Thyroid gland (tissue), 4 donors: ENCODE data around the gene CARS1.

Experiments used
- POLR2A ChIP-seq, 2 donors: fragments of 450-650 bp; IDR thresholded peaks; one replicate each; pipeline ENCODE4 v1.6.1; 2017; ENCODE audit warnings: antibody characterized with exemption in 2 of 2, mild to moderate bottlenecking in 2 of 2, moderate library complexity in 1 of 2
- TF ChIP-seq, protein P1 (sequence below), 6 experiments: fragments of 200-600 bp in 3 of 6; fragments of 450-650 bp in 3 of 6; sonication (generic) in 3 of 6; IDR thresholded peaks; one replicate each; pipeline ENCODE4 v1.5.1; 2016 to 2019; ENCODE audit warnings: antibody characterized with exemption in 6 of 6, mild to moderate bottlenecking in 2 of 6, inconsistent platforms in 1 of 6, moderate library complexity in 1 of 6

DNA sequence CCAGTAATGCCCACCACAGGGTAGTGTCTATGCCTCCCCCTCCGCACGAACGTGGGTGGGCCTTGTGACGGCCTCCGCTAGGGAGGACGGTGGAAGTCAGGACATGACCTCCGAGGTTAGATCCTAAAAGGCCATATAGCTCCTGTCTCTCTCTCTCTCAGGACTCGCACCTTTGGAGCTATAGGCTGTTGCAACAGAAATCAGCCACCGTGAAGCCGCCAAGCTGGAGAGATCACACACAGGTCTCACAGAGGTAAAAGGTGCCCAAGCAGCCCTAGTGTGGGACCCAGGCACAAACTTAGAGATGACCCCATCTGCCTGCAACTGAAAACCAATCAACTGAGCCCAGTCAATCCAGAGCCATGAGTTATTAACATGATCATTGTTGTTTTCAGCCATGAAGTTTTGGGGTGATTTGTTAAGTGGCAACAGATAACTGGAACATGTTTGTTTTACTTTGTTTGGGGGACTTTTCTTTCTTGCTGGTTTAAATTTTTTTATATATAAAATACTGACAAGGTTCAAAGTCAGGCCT lies 57.7 kb downstream of the CARS1 start:
- TF ChIP-seq, protein P1, sequence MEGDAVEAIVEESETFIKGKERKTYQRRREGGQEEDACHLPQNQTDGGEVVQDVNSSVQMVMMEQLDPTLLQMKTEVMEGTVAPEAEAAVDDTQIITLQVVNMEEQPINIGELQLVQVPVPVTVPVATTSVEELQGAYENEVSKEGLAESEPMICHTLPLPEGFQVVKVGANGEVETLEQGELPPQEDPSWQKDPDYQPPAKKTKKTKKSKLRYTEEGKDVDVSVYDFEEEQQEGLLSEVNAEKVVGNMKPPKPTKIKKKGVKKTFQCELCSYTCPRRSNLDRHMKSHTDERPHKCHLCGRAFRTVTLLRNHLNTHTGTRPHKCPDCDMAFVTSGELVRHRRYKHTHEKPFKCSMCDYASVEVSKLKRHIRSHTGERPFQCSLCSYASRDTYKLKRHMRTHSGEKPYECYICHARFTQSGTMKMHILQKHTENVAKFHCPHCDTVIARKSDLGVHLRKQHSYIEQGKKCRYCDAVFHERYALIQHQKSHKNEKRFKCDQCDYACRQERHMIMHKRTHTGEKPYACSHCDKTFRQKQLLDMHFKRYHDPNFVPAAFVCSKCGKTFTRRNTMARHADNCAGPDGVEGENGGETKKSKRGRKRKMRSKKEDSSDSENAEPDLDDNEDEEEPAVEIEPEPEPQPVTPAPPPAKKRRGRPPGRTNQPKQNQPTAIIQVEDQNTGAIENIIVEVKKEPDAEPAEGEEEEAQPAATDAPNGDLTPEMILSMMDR (IDR thresholded peaks at IDR 0.05): no peak
- TF ChIP-seq POLR2A (IDR thresholded peaks at IDR 0.05): no peak
